Naive thymus-derived CD4-positive, alpha-beta T cell (primary cell): ENCODE measurements around the gene L2HGDH. TPM values are rescaled to one million over a fixed set of nuclear protein-coding genes. Genes with fewer than 3 reads are reported as not detected.

ENCODE experiments used
- ATAC-seq: fragments of 150-1000 bp; cut with Tn5 transposase; 2 replicates; pipeline ENCODE4 v1.10.0; 2021; ENCODE audit warnings: mild to moderate bottlenecking, moderate library complexity
- CTCF ChIA-PET: fragments of 350-600 bp; sonication (Branson Sonifier 250); formaldehyde crosslinking; loops from one replicate; lab custom pipeline; 2021; ENCODE audit warnings: antibody characterized with exemption; lab: Charles Lee
- POLR2A ChIA-PET: fragments of 350-600 bp; sonication (Branson Sonifier 250); formaldehyde crosslinking; loops from one replicate; lab custom pipeline; 2021; ENCODE audit warnings: antibody characterized with exemption, inconsistent platforms; lab: Charles Lee
- DNase-seq, 9 donors: peaks; one replicate each; pipeline versions ENCODE4 v3.0.0 to v3.0.0-alpha.2; 2020 to 2022; ENCODE audit warnings: mixed read lengths in 1 of 9
- H3K27ac ChIP-seq: one replicate; pipeline ENCODE4 v1.7.0; 2013; ENCODE audit warnings: mild to moderate bottlenecking, low read depth, low read length, moderate library complexity
- H3K27me3 ChIP-seq, 2 donors: one replicate each; pipeline ENCODE4 v1.7.0; 2013; ENCODE audit warnings: low read length in 2 of 2, mild to moderate bottlenecking in 2 of 2, moderate library complexity in 2 of 2; ENCODE audit not compliant: control insufficient read depth in 2 of 2, insufficient read depth in 2 of 2
- H3K36me3 ChIP-seq, 3 experiments: 1 replicate in 2 of 3; 2 replicates in 1 of 3; pipeline ENCODE4 v1.7.0; 2013; ENCODE audit warnings: low read length in 3 of 3, mild to moderate bottlenecking in 3 of 3, moderate library complexity in 1 of 3; ENCODE audit not compliant: insufficient read depth in 3 of 3, control insufficient read depth in 2 of 3
- H3K4me1 ChIP-seq, 2 donors: one replicate each; pipeline ENCODE4 v1.7.0; 2013; ENCODE audit warnings: low read length in 2 of 2, mild to moderate bottlenecking in 2 of 2, moderate library complexity in 1 of 2; ENCODE audit not compliant: control insufficient read depth in 2 of 2, insufficient read depth in 2 of 2
- H3K4me3 ChIP-seq: 2 replicates; pipeline ENCODE4 v1.7.0; 2013; ENCODE audit warnings: mild to moderate bottlenecking, low read length
- H3K9me3 ChIP-seq, 3 experiments: 1 replicate in 2 of 3; 2 replicates in 1 of 3; pipeline ENCODE4 v1.7.0; 2013; ENCODE audit warnings: low read length in 3 of 3; ENCODE audit not compliant: control insufficient read depth in 2 of 3
- H3K27ac Mint-ChIP-seq, 9 donors: one replicate each; pipeline ENCODE4 v1.8.0; 2020 to 2022; ENCODE audit warnings: mixed read lengths in 9 of 9, mild to moderate bottlenecking in 8 of 9, moderate library complexity in 5 of 9, inconsistent platforms in 2 of 9
- H3K27me3 Mint-ChIP-seq, 5 donors: one replicate each; pipeline ENCODE4 v1.8.0; 2021 to 2022; ENCODE audit warnings: mixed read lengths in 5 of 5, mild to moderate bottlenecking in 1 of 5
- H3K36me3 Mint-ChIP-seq, 5 donors: one replicate each; pipeline ENCODE4 v1.8.0; 2020 to 2022; ENCODE audit warnings: mixed read lengths in 5 of 5, mild to moderate bottlenecking in 3 of 5, inconsistent platforms in 1 of 5
- H3K4me1 Mint-ChIP-seq, 7 donors: one replicate each; pipeline ENCODE4 v1.8.0; 2020 to 2022; ENCODE audit warnings: mixed read lengths in 7 of 7, mild to moderate bottlenecking in 3 of 7, inconsistent platforms in 1 of 7
- H3K4me3 Mint-ChIP-seq, 10 donors: one replicate each; pipeline ENCODE4 v1.8.0; 2020 to 2022; ENCODE audit warnings: mild to moderate bottlenecking in 10 of 10, mixed read lengths in 10 of 10, moderate library complexity in 6 of 10, inconsistent platforms in 2 of 10
- H3K9me3 Mint-ChIP-seq, 11 donors: one replicate each; pipeline ENCODE4 v1.8.0; 2020 to 2022; ENCODE audit warnings: mixed read lengths in 11 of 11, mild to moderate bottlenecking in 4 of 11, inconsistent platforms in 1 of 11, moderate library complexity in 1 of 11
- intact Hi-C, 2 donors: fragments of 100-400 bp; cut with micrococcal nuclease; formaldehyde crosslinking; loops; one replicate each; pipeline ENCODE4 v1.15.1; 2023
- microRNA-seq: library from miRNA; unstranded; fragments of <30 nt; microRNA quantifications from one replicate; pipeline ENCODE4 v1.2.0, GENCODE V29; 2022; ENCODE audit warnings: borderline microRNAs expressed
- polyA plus RNA-seq, 2 donors: library from polyadenylated mRNA; unstranded; fragments of 300-500 nt; fragmentation: Illumina TruSeq; gene quantifications; one replicate each; pipeline ENCODE4 v1.2.3, GENCODE V29; 2021
- total RNA-seq, 6 experiments: library from RNA in 5 of 6; stranded (reverse) in 5 of 6; gene quantifications; 1 replicate in 5 of 6; 2 replicates in 1 of 6; pipeline ENCODE4 v1.2.3 and lab custom pipeline; 2021 to 2026

The L2HGDH gene
- total and polyA plus RNA-seq, 7 experiments from 2014 or later = 3.0 to 10.1 (median 4.8) TPM

- intact Hi-C loops = no loop called here
- no peak overlapping the region for H3K4me3 Mint-ChIP-seq
- no peak overlapping the region for H3K27ac Mint-ChIP-seq
- peaks cover 0 to 10% (median 3%) of the 10 kb centered on the region in 5 donors for H3K36me3 Mint-ChIP-seq
- H3K27ac ChIP-seq = no peak overlapping the region
- ATAC-seq = no peak
- H3K4me3 ChIP-seq = no peak overlapping the region
- H3K4me1 Mint-ChIP-seq = peaks cover 4 to 51% (median 37%) of the 10 kb centered on the region in 7 donors
- no peak for DNase-seq
- H3K9me3 Mint-ChIP-seq = no peaks in the 10 kb centered on the region
- CTCF ChIA-PET = no interaction called here
- no peaks in the 10 kb centered on the region for H3K27me3 ChIP-seq
- no peaks in the 10 kb centered on the region for H3K36me3 ChIP-seq
- H3K9me3 ChIP-seq = no peaks in the 10 kb centered on the region
- POLR2A ChIA-PET = interaction anchor here (0.5 to 1.5 kb wide), 3 partner anchors 10 to 102 kb away, joined by 3 read pairs; no protein-coding TSS in a partner anchor
- no peaks in the 10 kb centered on the region for H3K4me1 ChIP-seq
- H3K27me3 Mint-ChIP-seq = no peaks in the 10 kb centered on the region
Observed at GRCh38 chr14:50210074-50210473, 102.0 kb downstream of the L2HGDH start.

- H3K4me1 ChIP-seq = no peaks in the 10 kb centered on the region
- no peaks in the 10 kb centered on the region for H3K9me3 Mint-ChIP-seq
- H3K27ac ChIP-seq = no peak overlapping the region
- ChIA-PET POLR2A (no interaction called here), CTCF (no interaction called here)
- no peak overlapping the region for H3K4me3 Mint-ChIP-seq
- no peaks in the 10 kb centered on the region for H3K4me1 Mint-ChIP-seq
- no peaks in the 10 kb centered on the region for H3K27me3 Mint-ChIP-seq
- H3K9me3 ChIP-seq = no peaks in the 10 kb centered on the region
- H3K27ac Mint-ChIP-seq = no peak overlapping the region
- H3K4me3 ChIP-seq = no peak overlapping the region
- DNase-seq (no peak), ATAC-seq (no peak)
- peaks cover 0 to 24% (median 0%) of the 10 kb centered on the region in 3 experiments for H3K36me3 ChIP-seq
- peaks cover 4 to 16% (median 9%) of the 10 kb centered on the region in 5 donors for H3K36me3 Mint-ChIP-seq
- no peaks in the 10 kb centered on the region for H3K27me3 ChIP-seq
- intact Hi-C loops = loop anchor here in 1 of 2 donors (5.0 kb wide), 1 partner anchor 34 kb away; the partner anchor contains the start of gene SOS2
Observed at GRCh38 chr14:50198499-50198898, 113.5 kb downstream of the L2HGDH start.

GRCh38 chr14:50191499-50191898 lies 120.5 kb downstream of the L2HGDH start:
- POLR2A ChIA-PET = interaction anchor here (0.6 kb wide), 2 partner anchors 23 to 49 kb away, joined by 3 read pairs; no protein-coding TSS in a partner anchor
- Mint-ChIP-seq H3K4me1 (peaks cover 0 to 9% (median 5%) of the 10 kb centered on the region in 7 donors), H3K9me3 (no peaks in the 10 kb centered on the region), H3K4me3 (no peak overlapping the region), H3K27me3 (no peaks in the 10 kb centered on the region), H3K36me3 (peaks cover 0 to 14% (median 5%) of the 10 kb centered on the region in 5 donors), H3K27ac (no peak overlapping the region)
- CTCF ChIA-PET = no interaction called here
- Histone ChIP-seq H3K27me3 (no peaks in the 10 kb centered on the region), H3K36me3 (peaks cover 0 to 2% (median 0%) of the 10 kb centered on the region in 3 experiments), H3K4me1 (no peaks in the 10 kb centered on the region), H3K4me3 (no peak overlapping the region), H3K27ac (no peak overlapping the region), H3K9me3 (no peaks in the 10 kb centered on the region)
- ATAC-seq = no peak
- intact Hi-C loops = no loop called here
- DNase-seq = no peak

Small RNA genes within 50 kb of the gene (microRNA-seq; reads per million reads assigned to microRNA genes)
- gene MIR4504 = not detected

Other genes starting within 250 kb of the L2HGDH start
- 10 to 100 TPM; 10.3 to 25.9 (median 17.4) TPM for gene VCPKMT, start 195.7 kb downstream of the L2HGDH start, total RNA-seq
- gene VCPKMT, start 195.7 kb downstream of the L2HGDH start, polyA plus RNA-seq = 10 to 100 TPM in 1 of 2 donors, 1 to 10 TPM in 1; 7.5 to 13.4 TPM
- 10 to 100 TPM; 19.7 to 49.6 (median 38.7) TPM for gene SOS2, start 80.7 kb downstream of the L2HGDH start, total RNA-seq
- gene SOS2, start 80.7 kb downstream of the L2HGDH start, polyA plus RNA-seq = 10 to 100 TPM; 10.2 to 11.6 TPM
- gene DMAC2L, start 95 bp upstream of the L2HGDH start, total RNA-seq = 10 to 100 TPM; 15.5 to 21.2 (median 16.7) TPM
- 10 to 100 TPM; 13.1 to 27.5 TPM for gene DMAC2L, start 95 bp upstream of the L2HGDH start, polyA plus RNA-seq
- 10 to 100 TPM in 1 of 5 experiments, 1 to 10 TPM in 4; 2.6 to 14.8 (median 4.9) TPM for gene CDKL1, start 84.7 kb upstream of the L2HGDH start, total RNA-seq
- gene CDKL1, start 84.7 kb upstream of the L2HGDH start, polyA plus RNA-seq = 1 to 10 TPM; 2.0 to 7.1 TPM
- gene MAP4K5, start 220.3 kb upstream of the L2HGDH start, total RNA-seq = 10 to 100 TPM; 30.0 to 47.5 (median 35.1) TPM
- gene MAP4K5, start 220.3 kb upstream of the L2HGDH start, polyA plus RNA-seq = 10 to 100 TPM; 15.4 to 26.8 TPM
- gene ATL1, start 247.9 kb upstream of the L2HGDH start, total RNA-seq = 1 to 10 TPM; 1.4 to 4.2 (median 2.2) TPM
- 1 to 10 TPM; 3.8 to 4.1 TPM for gene ATL1, start 247.9 kb upstream of the L2HGDH start, polyA plus RNA-seq